ENCODE results near the gene TECPR1. TPM values are rescaled to one million over a fixed set of nuclear protein-coding genes. Genes with fewer than 3 reads are reported as not detected.

Gene TECPR1
- total RNA-seq, 1 experiment from 2014 or later = 13.9 TPM

DNA sequence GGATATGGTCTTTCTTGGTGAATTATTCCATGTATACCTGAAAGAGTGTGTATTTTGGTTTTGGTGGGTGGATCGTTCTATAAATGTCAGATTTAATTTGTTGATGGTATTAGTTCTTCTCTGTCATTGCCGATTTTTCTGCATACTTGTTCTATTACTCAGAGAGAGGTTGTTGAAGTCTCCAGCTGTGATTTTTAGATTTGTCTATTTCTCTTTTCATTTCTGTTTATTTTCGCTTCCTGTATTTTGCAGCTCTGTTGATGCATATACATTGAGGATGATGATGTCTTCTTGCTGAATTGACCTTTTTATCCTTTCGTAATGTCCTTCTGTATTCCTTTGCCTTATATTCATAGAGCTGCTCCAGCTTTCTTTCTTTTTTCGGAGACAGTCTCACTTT, 52.9 kb downstream of the TECPR1 start:
- no peaks in the 10 kb centered on the region for H3K4me1 Mint-ChIP-seq
- H3K79me1 ChIP-seq (ENCODE audit: insufficient read depth, low read depth, low read length, poor library complexity, severe bottlenecking) = no peaks in the 10 kb centered on the region
- H3K9me3 Mint-ChIP-seq = no peaks in the 10 kb centered on the region
- no peak overlapping the region for H3K4ac ChIP-seq (ENCODE audit: low read depth, low read length)
- no peak overlapping the region for H3K27ac Mint-ChIP-seq
- H3K4me2 ChIP-seq (ENCODE audit: insufficient read depth, insufficient read length, low read length) = no peak overlapping the region
- DNase-seq = no peak
- H4K91ac ChIP-seq (ENCODE audit: insufficient read length, low read depth, low read length) = no peak overlapping the region
- H3K18ac ChIP-seq (ENCODE audit: insufficient read length, low read depth, low read length) = no peak overlapping the region
- no peak overlapping the region for H3K27ac ChIP-seq (ENCODE audit: insufficient read length, low read depth, low read length)
- no peak overlapping the region for H2BK15ac ChIP-seq (ENCODE audit: low read depth, low read length)
- no peaks in the 10 kb centered on the region for H4K20me1 ChIP-seq (ENCODE audit: control insufficient read depth, insufficient read depth, insufficient read length)
- H3K9ac ChIP-seq (ENCODE audit: extremely low read depth, insufficient read length, low read length) = no peak overlapping the region
- no peak overlapping the region for H2BK20ac ChIP-seq (ENCODE audit: low read depth, low read length, poor library complexity, severe bottlenecking)
- no peak overlapping the region for H2BK5ac ChIP-seq (ENCODE audit: insufficient read length, low read length)
- no peak overlapping the region for H4K8ac ChIP-seq (replicated peaks; ENCODE audit: insufficient read length, low read depth, low read length)
- no peak overlapping the region for H2AFZ ChIP-seq (ENCODE audit: low read length)
- H3K23ac ChIP-seq (ENCODE audit: insufficient read length, low read depth, low read length) = no peak overlapping the region
- H2AK5ac ChIP-seq (ENCODE audit: insufficient read length, low read length) = no peak overlapping the region
- H3K4me3 Mint-ChIP-seq = no peak overlapping the region
- H2BK120ac ChIP-seq (ENCODE audit: low read depth, low read length, poor library complexity, severe bottlenecking) = no peak overlapping the region
- 0 out of 2 replicates have a peak, but pooled peaks cover 3% of the 10 kb centered on the region for H3K79me2 ChIP-seq (ENCODE audit: insufficient read depth, low read length)
- WGBS (ENCODE audit: extremely low coverage, insufficient read length, low lambda C conversion rate) = no CpG with 5 or more reads among the region's 5 CpGs
- no peak overlapping the region for H3T11ph ChIP-seq (ENCODE audit: low read length)
- H3K14ac ChIP-seq (ENCODE audit: insufficient read depth, low read length) = no peak overlapping the region
- H3K27me3 Mint-ChIP-seq (ENCODE audit: low read depth) = no peaks in the 10 kb centered on the region
- H2BK12ac ChIP-seq (ENCODE audit: insufficient read length, low read depth, low read length) = no peak overlapping the region
- H4K5ac ChIP-seq (ENCODE audit: insufficient read length, low read depth, low read length) = no peak overlapping the region
- no peaks in the 10 kb centered on the region for H3K9me3 ChIP-seq (ENCODE audit: control insufficient read depth, low read depth, low read length)
- H3K23me2 ChIP-seq (ENCODE audit: insufficient read length, low read depth, low read length, poor library complexity, severe bottlenecking) = no peaks in the 10 kb centered on the region
- TF ChIP-seq, protein P1, sequence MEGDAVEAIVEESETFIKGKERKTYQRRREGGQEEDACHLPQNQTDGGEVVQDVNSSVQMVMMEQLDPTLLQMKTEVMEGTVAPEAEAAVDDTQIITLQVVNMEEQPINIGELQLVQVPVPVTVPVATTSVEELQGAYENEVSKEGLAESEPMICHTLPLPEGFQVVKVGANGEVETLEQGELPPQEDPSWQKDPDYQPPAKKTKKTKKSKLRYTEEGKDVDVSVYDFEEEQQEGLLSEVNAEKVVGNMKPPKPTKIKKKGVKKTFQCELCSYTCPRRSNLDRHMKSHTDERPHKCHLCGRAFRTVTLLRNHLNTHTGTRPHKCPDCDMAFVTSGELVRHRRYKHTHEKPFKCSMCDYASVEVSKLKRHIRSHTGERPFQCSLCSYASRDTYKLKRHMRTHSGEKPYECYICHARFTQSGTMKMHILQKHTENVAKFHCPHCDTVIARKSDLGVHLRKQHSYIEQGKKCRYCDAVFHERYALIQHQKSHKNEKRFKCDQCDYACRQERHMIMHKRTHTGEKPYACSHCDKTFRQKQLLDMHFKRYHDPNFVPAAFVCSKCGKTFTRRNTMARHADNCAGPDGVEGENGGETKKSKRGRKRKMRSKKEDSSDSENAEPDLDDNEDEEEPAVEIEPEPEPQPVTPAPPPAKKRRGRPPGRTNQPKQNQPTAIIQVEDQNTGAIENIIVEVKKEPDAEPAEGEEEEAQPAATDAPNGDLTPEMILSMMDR (conservative IDR thresholded peaks at IDR 0.05) = no peak
- H3K56ac ChIP-seq (ENCODE audit: insufficient read length, low read depth, low read length) = no peak overlapping the region
- H3K36me3 Mint-ChIP-seq (ENCODE audit: insufficient read depth in 1 of 3, low read depth in 3 of 3) = peaks cover 3 to 28% (median 15%) of the 10 kb centered on the region in 3 experiments; a peak in 6 of 7 replicates
- no peaks in the 10 kb centered on the region for H3K4me1 ChIP-seq (ENCODE audit: insufficient read depth, low read length)
- H3K27me3 ChIP-seq (ENCODE audit: insufficient read depth, low read length) = no peaks in the 10 kb centered on the region
